ENCODE results near the gene OPRM1.
A peak's percentile ranks its signal among the peaks of the same experiment; 100 is the strongest.

The OPRM1 gene

GRCh38 chr6:154226461-154226860 lies 187.4 kb downstream of the OPRM1 start:
- TF ChIP-seq CTCF (IDR thresholded peaks at IDR 0.05; ENCODE audit: control extremely low read depth, extremely low read depth, low read depth, missing control alignments) = no peak
- no peak for DNase-seq (ENCODE audit: extremely low spot score)
- CTCF ChIA-PET = no interaction called here
- POLR2A ChIA-PET = no interaction called here

GRCh38 chr6:154227862-154228520 lies 189.0 kb downstream of the OPRM1 start:
- no peak for TF ChIP-seq CTCF (IDR thresholded peaks at IDR 0.05; ENCODE audit: control extremely low read depth, extremely low read depth, low read depth, missing control alignments)
- POLR2A ChIA-PET = no interaction called here
- CTCF ChIA-PET = no interaction called here
- no peak for DNase-seq (ENCODE audit: extremely low spot score)

- CTCF ChIA-PET = no interaction called here
- TF ChIP-seq CTCF (IDR thresholded peaks at IDR 0.05; ENCODE audit: control extremely low read depth, extremely low read depth, low read depth, missing control alignments) = no peak
Observed at GRCh38 chr6:154228521-154228905, 189.5 kb downstream of the OPRM1 start.

GRCh38 chr6:154229786-154230185 lies 190.7 kb downstream of the OPRM1 start:
- TF ChIP-seq CTCF (IDR thresholded peaks at IDR 0.05; ENCODE audit: control extremely low read depth, extremely low read depth, low read depth, missing control alignments) = no peak
- ChIA-PET POLR2A (no interaction called here), CTCF (interaction anchor here (1.1 kb wide), 1 partner anchor 17 kb away, joined by 3 read pairs; no protein-coding TSS in a partner anchor)
- peak; percentile 24 for DNase-seq (ENCODE audit: extremely low spot score)

More at GRCh38 chr6:154228521-154228905, 189.5 kb downstream of the OPRM1 start:
- POLR2A ChIA-PET = no interaction called here
- DNase-seq (ENCODE audit: extremely low spot score) = no peak

- ChIA-PET POLR2A (no interaction called here), CTCF (interaction anchor here (0.9 kb wide), 1 partner anchor 23 kb away, joined by 3 read pairs; no protein-coding TSS in a partner anchor)
- TF ChIP-seq CTCF (IDR thresholded peaks at IDR 0.05; ENCODE audit: control extremely low read depth, extremely low read depth, low read depth, missing control alignments) = no peak
- DNase-seq (ENCODE audit: extremely low spot score) = no peak
Observed at GRCh38 chr6:154230393-154230792, 191.4 kb downstream of the OPRM1 start.

GRCh38 chr6:154230910-154231595 lies 192.0 kb downstream of the OPRM1 start:
- POLR2A ChIA-PET = no interaction called here
- no peak for TF ChIP-seq CTCF (IDR thresholded peaks at IDR 0.05; ENCODE audit: control extremely low read depth, extremely low read depth, low read depth, missing control alignments)
- CTCF ChIA-PET = interaction anchor here (0.9 kb wide), 1 partner anchor 23 kb away, joined by 3 read pairs; no protein-coding TSS in a partner anchor
- no peak for DNase-seq (ENCODE audit: extremely low spot score)

Measured in GM10248 (cell line).